NCI-H526 treated with DMSO at 0.1 percent for 48 hours (cell line): ENCODE results near the gene KIF6.

ENCODE experiments used
- DNase-seq: peaks from one replicate; lab custom pipeline; 2025; lab: John Stamatoyannopoulos, UW

KIF6 gene

DNA sequence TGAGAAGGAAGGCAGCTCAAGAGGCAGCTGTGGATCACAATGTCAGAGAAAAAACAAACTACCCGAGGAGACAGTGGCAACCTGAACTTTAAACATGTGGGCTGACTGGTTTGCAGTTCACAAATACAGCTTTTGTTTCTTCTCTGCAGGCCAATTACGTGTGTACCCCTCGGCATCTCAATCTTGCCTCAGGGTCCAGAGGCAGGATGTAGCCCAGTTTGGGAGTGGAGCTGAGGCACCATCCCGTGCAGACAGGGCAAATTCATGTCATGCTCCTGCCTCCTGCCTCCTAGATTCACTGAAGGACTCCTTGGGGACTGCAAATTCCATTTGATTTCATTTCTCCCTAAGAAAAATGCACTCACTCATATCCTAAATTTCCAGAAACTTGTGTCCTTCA, 308.5 kb downstream of the KIF6 start:
- DNase-seq = no peak

DNA sequence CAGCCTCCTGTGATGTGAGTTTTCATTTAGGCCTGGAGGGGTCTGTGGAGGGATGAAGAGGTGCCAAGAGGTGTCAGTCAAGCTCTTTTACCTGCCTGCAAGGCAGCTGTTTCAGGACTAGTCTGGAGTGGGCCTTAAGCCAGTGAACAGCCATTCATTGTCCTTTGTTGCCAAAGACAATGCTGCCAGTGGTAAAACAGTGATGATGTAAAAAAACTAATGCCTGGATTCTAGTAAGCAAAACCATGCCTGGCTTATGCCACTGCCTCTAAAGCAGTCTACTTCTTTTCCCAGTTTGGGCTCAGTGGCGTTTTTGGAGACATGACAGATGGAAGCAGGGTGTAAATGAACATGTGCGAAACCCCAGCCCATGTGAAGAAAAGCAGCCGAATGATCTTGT, 309.2 kb downstream of the KIF6 start:
- no peak for DNase-seq

DNA sequence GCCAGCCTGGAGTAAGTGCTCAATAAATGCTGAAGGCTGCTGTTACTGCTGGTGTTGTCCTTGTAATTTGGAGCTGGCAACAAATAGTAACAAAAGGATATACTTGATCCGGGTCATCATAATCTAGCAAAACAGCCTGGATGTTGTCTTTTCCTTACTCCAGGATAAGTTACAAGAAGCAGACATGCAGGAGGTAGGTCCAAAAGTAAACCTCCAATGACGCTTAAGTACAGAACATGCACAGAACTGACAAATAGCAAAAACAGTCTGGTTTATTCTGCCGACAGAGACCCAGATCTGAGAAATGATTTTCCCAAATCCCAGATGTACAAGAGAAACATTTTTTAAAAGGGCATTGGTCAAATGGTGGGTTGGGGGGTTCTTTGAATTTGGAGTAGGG, 309.7 kb downstream of the KIF6 start:
- no peak for DNase-seq

GRCh38 chr6:39411465-39411864, 313.7 kb downstream of the KIF6 start:
- DNase-seq = no peak

DNA sequence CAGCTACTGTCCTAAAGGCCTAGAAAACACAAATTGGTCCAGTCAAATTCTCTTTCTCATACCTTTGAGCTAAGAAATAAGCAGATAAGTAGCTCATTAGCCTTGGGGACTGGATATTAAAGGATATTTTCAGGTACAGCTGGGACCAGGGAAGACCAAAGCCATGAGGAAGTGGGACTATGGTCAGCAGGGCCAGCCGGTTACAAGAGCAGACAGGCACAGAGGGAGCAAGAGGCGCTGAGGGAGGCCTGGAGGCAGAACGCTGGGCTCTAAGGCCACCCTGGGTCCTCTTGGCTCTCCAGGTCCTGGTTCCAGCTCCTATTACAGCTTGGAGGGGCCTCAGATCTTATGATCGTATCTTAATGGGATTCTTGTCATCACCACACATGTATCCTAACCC, 314.2 kb downstream of the KIF6 start:
- DNase-seq = no peak

- DNase-seq = no peak
Observed at GRCh38 chr6:39409889-39410288, 315.3 kb downstream of the KIF6 start.

DNA sequence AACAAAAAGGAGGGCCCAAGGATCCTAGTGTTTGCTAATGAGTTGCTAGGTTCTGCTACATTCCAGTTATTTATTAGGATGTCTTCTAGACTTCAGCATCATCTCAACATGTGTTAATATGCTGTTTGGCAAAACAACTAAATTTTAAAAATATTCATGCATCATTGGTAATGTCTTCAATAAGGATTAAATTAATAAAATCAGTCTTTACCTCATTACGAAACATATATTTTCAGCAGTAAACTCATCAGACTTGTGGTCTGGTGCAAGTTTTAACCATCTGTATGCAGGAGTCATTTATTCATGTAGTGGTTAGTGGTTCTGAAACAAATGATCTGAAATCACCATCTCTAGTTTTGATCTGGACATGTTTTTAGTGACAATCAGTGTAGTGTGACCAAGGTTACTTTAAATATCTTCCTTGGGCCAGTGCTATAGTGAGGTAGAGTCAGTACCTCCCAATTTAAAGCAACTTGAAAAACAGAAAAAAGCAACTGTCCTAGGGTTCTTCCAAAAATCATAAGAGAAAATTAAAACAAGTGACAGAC, 317.7 kb downstream of the KIF6 start:
- DNase-seq = no peak

- no peak for DNase-seq
Observed at GRCh38 chr6:39404312-39404711, 320.9 kb downstream of the KIF6 start.

GRCh38 chr6:39403304-39403703, 321.9 kb downstream of the KIF6 start:
- DNase-seq = no peak

GRCh38 chr6:39402239-39402751, 322.9 kb downstream of the KIF6 start:
- DNase-seq = no peak

DNA sequence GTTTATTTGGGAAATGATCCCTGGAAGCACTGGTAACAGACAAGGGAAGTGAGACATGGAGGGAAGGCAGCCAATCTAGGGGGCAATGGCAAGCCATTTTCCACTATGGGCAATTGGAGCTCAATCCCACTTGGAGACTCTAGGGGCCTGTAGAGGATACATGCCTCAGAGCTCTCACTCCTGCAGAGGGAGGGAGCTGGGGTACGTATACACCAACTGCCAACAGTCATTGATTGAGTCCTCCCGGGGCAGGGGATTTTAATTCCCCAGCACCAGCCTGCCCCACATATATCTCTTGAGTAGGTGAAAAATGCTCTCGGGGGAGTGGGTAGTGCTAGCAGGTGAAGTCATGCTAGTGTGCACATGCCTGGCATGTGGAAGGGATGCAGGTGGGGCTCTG, 323.8 kb downstream of the KIF6 start:
- no peak for DNase-seq

GRCh38 chr6:39400026-39400425, 325.2 kb downstream of the KIF6 start:
- DNase-seq = no peak

DNA sequence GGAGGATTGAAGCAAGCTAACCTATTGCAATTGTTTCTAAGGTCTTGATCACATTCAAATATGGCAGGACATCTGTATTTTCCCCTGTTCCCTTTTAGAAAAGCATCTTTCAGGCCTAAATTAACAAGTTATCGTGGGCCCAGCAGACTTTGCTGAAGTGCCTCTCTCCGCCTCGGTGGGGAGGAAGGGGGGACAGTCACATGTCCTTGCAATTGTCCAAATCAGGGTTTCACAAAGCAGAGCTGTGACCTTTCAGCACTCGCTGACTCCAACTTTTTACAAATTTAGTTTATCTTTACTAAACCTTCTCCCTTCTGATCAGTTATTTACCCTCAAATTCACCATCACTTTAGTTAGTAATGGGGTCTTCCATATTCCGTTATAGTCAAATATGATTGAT, 328.4 kb downstream of the KIF6 start:
- DNase-seq = no peak

GRCh38 chr6:39393075-39393474, 332.1 kb downstream of the KIF6 start:
- no peak for DNase-seq

GRCh38 chr6:39391182-39391581, 334.0 kb downstream of the KIF6 start:
- DNase-seq = no peak

DNA sequence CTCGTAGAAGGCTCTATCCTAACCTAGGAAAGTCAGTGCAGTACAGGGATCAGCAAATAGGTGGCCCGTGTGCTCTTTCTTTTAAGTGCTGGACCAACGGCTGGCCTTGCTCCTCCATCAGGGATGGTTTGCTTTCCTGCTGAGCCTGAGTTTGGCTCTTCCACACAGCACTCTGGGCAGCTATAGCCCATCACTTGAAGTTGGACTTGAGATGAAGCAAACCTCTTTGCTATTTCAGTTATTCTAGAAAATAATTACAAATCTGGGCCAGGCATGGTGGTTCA, 335.8 kb downstream of the KIF6 start:
- no peak for DNase-seq

- no peak for DNase-seq
Observed at GRCh38 chr6:39388606-39389483, 336.4 kb downstream of the KIF6 start.

DNA sequence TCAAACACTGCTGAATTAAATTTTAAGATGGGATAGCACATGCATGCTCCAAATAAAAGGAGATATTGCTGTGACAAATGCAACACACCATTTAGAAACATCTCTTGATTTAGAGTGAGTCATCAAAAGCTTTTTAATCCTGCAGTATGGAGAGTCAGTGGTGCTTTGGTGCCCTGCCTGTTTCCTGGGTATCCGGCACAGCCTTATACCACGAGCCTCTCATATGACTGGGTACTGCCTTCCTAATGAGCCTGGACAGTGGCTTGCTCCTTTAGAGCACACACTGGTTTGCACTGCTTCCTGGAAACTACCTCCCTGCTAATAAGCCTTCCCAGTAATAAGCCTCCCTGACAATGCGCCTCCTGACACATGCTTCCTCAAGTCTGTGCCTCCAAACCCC, 337.4 kb downstream of the KIF6 start:
- DNase-seq = no peak

DNA sequence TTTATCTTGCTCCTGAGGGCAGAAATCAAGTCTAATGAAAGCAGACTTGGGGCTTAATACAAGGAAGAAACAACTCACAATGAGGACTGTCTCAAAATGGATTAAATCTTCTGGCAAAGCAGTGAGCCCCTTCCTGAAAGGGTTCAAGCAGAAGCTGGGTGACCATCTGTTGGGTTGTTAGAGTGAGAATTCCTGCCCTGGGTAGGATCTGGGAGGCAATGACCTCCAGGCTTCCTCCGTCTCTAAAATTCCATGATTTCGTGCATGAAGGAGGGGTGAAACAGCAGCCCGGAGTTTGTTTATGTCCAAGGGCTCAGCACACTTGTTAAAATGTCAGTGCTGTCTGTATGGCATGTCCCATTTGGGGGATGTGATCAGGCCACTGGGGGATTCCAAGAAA, 338.7 kb downstream of the KIF6 start:
- no peak for DNase-seq

DNA sequence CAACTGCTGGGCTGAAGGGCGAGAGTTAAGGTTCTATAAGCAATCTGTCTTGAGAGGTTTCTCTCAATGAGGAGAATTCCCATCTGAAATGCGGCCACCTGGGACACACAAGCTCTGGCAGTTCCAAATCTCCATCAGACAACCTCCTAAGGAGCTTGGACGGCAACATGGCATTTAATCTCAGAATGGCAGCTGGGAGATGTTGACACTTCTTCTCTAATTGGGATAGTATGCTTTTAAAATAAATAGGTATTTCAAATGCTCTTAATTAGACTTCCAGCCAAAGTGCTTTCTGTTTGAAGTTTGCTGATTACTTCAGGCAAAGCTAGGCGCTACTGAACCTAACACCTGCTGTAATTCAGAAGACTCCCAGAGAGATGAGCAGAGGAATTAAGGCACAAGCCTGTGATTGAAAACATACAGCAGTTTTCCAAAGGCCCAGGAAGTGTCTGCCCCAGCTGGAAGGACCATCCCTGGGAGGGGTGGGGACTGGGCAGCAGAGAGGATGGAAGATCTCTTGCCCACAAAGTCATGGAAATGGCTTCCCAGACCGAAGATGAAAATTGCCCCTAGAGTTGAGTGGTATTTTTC, 343.6 kb downstream of the KIF6 start:
- no peak for DNase-seq

GRCh38 chr6:39380837-39381549, 344.2 kb downstream of the KIF6 start:
- no peak for DNase-seq

DNA sequence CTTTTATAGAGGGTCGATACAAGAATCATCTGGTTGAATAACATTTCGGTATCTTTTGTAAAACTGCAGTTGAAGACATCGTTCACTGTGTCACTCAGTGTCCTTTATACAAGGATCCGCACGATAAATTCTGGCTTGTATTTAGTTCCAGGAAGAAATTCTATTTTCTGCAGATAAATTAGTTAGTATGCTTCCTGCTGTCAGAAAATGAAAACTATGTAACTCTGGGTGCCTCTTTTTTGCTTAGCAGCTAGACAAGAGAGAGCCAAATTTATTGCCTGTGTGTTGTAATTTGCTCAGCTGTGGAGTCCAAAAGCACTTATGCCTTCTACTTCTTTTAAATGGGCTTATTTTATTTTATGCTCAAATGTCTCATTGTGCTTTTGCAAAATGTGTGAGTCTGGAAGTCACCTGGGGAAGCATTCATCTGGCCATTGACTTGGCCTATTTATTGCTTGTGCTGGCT, 346.2 kb downstream of the KIF6 start:
- no peak for DNase-seq
